NCI-H1092 treated with DMSO at 0.1 percent for 48 hours (cell line): ENCODE data around the gene NDUFB4.
A peak's percentile ranks its signal among the peaks of the same experiment; 100 is the strongest.

Experiments
- DNase-seq: peaks from one replicate; lab custom pipeline; 2025; lab: John Stamatoyannopoulos, UW

NDUFB4 gene

DNA sequence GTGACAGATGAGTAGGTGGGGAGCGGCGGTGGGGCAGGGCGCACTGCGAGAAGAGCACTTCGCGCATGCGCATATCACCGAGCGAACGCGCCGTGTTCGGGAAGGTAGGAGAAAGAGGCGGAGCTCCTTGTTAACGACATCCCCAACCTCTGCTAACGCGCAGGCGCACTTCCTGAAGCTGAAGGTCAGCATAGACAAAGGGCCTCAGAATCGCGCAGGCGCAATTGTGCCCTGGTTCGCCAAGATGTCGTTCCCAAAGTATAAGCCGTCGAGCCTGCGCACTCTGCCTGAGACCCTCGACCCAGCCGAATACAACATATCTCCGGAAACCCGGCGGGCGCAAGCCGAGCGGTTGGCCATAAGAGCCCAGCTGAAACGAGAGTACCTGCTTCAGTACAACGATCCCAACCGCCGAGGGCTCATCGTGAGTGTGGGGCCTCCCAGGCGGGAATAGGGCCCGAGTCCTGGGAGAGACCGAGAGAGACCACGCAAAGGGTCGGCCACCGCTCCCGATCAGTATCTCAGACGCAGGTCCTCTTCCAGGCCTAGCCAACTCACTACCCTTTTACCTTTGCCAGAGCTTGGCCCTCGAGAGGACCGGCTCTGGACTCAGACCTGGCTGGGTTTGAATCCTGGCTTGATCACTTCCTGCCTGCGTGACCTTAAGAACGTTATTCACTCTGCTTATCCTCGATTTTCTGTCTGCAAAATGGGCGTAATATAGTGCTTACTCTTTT, at the start of gene NDUFB4:
TSS of gene NDUFB4 (plus strand) at position 221 of the 737 bp plus-strand sequence. CDS start at position 245, 24 bp downstream.
- peak; percentile 99 for DNase-seq

DNA sequence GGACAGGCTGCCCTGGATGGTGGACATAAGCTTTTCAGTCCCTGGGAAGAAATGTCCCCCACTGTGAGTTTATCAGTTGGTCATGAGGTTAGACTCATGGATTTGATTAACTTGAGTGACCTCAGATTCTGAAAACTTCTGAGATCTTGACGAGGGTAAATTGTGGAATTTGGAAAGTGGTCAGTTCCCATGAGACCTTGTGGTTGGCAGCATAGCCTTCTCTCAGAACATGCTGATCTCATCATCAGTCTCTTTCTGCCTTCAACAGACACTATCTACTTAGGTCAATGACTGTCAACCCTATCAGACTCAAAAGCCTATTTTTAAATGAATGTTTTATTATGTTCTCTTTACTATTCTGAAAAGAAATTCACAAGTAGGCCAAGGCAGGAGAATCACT, 45.6 kb upstream of the NDUFB4 start:
- no peak for DNase-seq

DNA sequence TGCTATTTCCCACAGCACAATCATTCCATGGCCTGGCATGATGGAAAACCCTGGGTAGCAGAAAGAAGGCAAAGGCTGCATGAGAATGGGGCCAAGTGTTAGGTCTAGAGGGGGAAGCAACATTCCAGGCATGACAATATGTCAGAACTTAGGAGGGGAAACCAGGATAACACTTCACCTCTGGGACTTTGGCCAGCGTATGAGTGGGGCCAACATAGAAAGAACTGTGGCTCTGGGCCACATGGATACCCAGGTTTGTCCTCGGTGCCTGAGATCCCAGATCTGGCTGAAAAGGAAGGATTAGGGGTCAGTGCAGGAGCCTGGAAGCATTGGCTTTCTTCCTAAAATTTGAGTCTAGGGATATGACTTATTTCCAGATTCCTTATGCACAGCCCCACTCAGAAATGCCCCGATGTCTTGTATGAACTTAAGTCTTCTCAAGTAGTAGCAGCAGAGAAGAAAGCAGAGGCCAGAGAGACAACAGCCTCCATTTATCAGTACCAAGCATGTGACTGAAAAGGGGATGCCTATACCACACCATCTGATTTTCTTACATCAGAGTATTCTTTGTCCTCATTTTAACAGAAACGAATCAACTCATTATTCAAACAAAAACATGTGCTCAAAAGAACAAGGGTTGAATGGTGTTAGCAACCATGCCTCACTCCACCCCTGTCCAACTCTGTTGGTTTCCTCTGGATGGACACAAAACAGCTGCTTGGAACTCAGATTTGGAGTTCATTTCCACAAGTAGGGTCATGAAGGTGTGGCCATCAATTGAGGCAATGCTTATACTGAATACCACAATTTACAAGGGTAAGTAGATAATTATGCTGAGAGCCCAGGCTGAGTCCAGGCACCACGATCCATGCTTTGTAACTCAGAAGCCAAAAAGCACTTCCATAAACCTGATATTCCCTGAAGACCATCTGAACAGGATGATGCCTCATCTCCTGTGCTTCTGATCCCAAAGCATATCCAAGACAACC, 43.7 kb upstream of the NDUFB4 start:
- no peak for DNase-seq

DNA sequence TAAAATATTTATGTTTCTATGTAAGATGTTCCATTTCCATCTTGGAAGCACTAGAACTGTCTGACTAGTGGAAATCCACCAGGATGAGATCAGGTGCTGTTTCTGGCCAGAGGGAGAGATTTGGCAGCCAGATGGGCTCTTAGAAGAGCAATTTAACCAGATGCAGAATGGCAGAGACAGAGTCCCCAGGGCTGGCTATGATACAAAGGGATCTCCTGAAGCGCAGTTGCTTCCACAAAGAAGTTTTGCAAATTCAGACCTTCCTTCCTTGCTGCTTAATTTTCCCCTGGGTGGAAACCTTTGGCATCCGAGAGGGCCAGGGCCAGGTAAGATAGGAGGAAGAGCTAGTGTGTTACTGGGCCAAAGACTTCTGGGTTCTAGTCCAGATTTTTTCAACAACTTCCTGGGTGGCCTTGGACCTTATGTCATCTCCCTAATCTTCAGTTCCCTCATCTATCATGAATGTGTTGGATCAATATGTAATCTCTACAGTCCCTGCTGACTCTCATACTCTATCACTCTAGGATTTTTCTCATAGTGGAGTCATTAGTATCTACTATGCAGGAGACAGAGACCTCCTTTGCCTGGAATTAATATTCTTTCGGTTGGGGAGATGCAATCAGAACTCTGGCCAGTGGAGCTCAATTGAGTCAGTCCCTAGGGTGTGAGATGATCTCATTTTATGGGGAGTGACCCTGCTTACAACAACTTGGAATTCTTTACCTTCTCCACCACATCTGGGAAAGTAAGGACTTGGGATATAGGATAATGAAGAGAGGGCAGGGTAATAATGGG, 41.1 kb upstream of the NDUFB4 start:
- no peak for DNase-seq

DNA sequence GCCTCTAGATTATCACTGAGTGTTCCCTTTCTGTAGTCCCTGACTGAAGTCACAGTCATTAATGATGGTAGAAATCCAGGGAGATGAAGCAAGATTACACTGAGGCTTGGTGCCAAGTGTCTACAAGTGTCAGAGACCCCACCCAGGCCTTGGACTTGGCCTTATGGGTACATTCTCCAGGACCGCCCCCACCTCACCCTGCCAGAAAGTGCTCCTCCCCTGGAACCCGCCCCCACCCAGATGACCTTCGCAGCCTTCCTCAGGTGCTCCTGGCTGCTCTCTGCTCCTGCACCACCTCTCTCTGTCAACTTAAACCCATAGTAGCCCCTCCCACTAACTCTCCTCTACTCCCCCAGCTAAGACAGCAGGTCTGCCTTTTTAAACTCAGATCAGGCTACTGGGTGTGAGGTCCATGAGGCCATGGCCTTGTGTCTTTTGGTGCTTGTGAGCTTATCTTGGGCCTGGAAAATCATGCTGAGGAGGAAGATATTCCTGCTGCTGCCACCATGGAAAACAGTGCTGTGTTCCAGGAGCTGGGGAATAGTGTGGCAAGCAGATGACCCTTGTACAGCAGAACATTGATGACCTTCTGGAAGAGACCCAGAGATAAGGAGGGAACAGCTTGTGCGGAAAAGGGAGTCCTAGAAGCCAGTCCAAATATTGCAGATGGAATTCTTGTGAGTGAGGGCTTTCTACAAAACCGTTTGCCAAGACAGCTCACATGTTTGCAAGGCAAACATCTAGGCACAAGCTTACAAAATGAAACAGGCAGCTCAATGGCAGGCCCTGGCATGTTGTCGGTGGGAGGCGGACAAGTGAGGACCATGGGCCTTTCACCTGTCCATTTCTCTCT, 40.3 kb upstream of the NDUFB4 start:
- DNase-seq, result no peak

DNA sequence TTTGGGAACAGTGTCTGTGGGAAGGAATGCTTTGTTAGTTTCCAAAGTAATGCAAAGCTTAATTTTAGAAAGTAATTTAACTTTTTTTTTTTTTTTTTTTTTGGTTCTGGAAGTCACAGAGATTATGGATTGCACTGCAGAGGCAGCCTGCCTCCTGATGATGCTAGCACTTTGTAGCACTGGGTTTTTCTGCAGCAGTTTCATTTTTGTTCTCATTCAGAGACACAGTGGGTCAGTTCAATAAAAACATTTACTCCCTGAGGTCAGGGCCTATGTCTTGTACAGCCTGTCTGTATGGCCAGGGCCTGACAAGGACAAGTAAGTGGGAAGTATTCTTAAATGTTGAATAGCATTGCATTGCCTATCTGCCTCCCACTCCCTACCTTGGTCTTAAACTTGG, 39.0 kb upstream of the NDUFB4 start:
- DNase-seq, result no peak

DNA sequence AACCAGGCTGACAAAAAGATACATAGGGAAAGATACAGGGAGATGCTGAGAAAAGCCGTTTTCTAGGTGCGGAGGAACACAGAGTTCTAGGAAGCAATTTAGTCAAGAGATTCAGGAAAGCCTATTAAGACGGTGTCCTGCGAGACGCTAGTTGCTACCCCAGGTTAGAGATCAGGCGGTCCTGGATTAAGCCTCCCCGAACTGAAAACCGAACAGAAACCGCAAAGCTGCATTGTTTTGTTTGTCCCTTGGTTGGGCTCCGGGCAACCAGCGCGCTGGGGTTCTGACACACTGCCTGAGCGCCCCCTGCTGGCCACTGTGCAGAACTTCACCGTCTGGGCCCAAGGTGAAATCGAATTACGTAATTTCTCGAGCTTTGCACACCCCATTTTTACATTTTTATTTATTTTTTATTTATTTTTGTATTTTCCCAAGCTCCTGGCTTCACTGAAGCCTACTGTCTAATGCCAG, 37.3 kb upstream of the NDUFB4 start:
- peak; percentile 86 for DNase-seq

DNA sequence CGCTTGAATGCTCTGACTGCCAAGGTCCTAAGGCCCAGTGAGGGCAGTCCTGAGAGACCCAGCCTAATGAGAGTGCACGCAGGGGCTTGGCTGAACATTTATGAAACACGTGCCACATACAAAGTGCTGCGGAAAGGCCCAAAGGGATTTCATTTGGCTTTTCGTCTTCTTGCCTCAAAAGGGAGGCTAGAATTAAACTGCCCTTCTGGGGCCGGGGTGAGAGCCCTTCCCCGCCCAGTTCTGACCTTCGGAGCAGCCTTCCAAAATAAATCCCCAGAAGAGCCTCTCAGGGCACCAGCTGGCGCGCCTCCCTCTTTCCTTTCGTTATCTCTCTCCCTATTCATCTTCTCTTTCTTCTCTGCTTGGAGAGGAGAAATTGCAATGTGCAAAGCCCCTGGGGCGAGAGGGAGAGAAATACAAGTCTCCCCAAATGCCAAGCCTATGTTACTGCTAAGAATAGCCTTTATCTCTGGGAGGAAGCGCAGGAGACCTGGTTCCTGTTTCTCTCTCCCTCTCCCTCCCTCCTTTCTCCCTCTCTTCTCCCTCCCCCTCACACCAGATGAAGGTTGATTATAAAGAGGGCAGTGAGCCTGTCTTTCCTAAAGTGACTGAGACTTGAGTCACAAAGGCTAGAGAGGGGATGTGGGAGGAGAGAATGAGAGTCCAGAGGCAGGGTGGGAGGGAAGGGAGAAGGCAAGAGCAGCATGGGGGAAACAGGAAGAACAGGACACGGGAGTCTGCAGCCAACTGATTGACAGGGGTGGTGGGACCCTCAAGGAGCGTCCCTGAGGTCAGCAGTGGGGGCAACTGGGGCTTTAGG, 36.7 kb upstream of the NDUFB4 start:
- peak; percentile 79 for DNase-seq

DNA sequence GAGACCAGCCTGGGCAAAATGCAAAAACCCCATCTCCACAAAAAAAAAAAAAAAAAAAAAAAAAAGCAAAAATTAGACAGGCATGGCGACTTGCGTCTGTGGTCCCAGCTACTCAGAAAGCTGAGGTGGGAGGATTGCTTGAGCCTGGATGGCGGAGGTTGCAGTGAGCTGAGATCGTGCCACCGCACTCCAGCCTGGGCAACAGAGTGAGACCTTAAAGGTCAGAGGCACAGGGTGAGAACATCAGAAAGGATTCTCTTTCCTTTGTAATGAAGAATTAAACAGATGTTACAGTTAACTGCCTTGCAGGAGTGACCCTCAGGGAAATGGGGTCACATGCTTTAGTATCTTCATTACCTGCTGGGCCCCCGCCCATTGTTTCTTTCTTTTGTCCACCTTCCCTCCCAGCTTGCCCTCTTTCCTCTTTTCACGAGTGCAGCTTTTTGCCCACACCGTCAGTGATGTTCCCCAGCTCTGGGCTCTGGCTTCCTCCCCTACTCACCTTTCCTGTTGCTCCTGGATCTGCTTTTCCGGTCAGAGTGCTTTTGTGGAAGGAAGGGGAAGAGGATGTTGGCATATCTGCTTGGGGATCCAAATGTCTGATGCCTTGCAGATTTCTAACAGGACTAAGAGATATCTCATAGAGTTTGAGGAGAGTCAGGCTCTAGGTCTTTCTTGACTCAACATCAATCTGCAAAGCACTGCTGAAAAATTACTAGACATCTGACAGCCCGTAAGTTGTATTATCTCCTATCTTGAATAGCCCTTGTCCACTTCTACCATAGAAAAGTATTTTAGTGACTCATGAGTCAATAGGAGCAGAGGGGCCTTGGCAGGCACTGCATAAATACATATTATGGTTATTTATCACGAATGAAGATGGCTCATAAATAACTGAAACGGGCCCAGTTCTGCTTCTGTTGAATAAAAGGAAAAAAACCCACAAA, 35.6 kb upstream of the NDUFB4 start:
- DNase-seq, result no peak

DNA sequence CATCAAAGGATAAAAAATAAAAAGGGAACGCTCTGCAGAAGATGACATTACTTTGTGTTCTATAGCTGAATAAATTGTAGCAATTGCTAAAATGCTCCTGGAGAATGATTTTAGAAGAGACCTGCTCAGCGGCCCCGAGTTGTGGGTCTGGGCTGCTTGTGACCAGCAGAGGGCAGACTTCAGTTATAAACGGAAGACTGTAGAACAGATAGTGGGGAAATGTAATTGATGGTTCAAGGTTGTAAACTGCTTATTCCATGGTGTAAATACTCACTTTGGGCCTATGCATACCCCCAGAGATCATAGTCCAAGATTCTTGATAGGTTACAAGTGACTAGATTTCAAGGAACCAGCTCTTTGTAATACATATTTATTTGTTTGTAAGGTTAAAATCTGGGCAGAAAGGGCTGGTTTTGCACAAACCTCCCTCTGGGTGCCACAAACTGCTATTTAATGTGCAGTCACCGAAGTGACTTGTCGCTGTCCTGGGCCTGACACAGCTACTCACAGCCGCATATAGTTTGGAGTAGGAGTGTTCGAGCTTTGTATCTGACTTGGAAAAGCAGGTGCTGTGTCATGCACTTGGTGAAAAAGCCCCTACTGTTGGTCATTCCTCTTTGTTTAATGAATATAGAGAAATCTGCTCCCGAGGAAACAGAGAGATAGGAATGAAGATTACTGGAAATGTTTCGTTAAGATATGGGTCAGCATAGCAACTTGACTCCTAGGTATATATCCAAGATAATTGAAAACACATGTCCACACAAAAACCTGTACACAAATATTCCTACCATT, 34.7 kb upstream of the NDUFB4 start:
- DNase-seq, result peak; percentile 68

DNA sequence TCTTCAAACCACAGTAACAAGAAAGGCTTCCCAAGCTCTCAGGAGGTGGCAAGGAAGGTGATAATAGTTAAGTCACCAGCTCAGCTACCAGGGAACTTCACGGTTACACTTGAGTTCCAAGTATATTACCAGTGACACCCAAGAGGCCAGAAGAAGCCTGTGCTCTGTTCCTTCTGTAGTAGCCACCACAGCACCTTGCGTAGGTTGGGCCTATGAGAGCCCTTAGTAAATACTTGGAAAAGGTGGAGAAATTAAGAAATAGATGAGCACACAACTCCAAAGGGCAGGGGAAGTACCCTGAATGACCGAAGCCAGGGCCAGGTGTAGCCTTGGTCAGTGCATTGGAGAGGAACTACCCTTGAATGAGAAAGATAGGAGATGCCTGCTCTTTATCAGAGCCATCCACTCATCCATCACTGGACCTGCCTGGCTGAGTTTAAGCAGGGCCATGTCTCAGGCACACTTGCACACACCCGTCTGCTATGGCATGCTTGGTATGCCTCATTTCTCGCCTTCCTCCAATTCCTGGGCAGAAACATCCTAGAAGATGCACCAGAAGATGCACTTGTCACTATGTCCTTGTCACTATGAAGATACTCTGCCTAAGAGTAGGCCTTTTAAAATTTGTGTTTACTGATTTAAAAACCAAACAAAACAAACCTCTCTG, 32.6 kb upstream of the NDUFB4 start:
- no peak for DNase-seq

DNA sequence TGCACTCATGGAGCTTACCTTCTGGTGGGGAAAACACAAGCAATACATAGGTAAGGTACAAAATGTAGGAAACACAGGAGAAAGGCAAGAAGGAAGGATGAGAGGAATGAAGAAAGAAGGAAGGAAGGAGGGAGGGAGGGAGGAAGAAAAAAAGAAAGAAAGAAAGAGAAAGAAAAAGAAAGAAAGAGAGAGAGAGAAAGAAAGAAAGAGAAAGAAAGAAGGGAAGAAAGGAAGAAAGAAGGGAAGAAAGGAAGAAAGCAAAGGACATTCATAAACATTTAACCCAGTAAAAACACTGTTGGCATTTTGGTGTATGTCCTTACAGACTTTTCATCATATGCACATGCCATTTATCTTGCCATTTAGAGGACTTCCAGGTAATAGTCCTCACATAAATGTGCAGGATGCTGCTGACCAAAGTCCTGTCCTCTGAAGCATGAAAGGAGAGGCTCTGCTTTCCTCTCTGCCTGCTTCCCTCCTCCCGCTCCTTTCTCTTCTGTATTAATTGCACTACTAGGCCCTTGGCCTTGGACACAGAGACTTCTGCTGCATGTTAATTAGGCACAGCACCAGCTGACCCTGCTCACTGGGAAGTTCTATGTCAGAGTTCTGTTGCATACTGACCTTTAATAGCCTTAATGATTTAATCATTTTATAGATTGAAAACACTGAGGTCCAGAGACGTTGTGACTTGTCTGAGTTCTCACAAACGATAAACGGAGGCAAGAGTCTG, 29.7 kb upstream of the NDUFB4 start:
- no peak for DNase-seq

DNA sequence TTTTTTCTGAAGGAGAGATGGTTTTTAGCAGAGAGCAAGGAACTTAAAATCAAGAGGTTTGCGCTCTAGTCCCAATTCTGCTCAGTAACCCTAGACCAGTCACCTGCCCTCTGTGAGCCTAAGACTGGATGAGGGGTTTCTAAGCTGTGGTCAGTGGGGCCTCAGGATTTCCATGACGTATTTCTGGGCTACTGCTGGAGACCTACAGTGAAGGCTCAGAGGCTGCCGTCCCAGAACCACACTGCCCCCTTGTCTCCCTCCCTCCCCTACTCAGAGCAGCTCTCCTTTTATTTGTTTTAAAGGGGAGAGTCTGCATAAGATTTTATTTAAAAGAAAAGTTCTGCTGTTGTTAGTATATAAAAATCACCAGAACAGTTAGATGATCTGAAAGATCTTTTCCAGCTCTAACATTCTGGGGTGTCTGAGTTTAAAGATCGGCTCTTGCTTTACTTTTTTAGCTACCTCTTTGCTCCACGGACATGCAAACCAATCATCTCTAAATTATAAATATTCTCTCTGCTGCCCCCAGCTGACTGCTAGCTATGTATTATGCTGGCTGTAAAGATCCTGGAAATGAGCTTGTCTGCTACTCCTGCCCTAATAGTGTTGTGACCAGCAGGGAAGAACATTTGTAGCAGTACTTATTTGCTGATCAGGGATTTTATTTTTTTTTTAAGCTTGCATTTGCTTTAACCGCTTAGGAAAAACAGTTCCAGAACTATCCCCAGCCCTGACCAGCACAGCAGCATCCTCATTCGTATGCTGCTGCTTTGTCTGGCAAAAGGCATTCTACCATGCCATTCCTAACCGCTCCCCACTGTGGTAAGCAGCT, 28.6 kb upstream of the NDUFB4 start:
- peak; percentile 58 for DNase-seq

DNA sequence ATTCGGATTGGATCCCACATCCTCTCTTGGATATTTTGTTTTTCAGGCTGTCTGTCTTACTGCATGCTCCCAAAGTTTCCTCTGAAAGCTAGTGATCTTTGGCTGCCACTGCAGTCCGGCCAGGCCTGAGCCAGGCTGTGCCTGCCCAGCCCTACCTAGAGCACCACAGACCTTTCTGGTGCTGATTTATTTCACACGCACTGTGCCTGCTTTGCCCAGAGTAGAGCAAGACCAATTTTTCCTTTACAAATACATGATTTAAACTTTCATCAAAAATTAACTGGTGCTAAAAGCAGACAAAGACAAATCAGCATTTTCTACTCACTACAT, 28.0 kb upstream of the NDUFB4 start:
- no peak for DNase-seq

DNA sequence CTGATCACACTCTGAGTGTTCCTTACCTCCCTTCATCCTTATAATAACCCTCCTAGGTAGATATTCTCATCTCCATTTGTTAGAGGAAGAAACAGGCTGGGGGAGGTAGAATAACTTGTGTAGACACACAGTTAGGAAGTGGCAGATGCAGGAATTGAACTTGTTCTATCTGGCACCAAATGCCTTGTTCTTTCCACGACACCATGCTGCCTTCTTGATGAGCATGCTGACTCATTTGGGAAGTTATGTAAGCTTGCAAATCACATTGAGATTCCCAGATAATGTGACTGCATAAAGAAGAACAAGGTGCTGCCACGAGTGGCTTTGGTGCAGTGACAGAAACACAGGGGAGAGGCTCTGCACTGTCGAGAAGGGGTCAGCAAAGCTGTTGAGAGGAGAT, 27.5 kb upstream of the NDUFB4 start:
- no peak for DNase-seq
